Central memory CD8-positive, alpha-beta T cell (primary cell): ENCODE measurements around the gene TNFRSF25.

Experiments used
- ATAC-seq: fragments of 150-1000 bp; cut with Tn5 transposase; replicated peaks from 2 replicates; pipeline ENCODE4 v1.10.0; 2022; ENCODE audit warnings: mild to moderate bottlenecking, moderate FRiP score, moderate number of reproducible peaks; ENCODE audit not compliant: poor library complexity, severe bottlenecking; ENCODE audit errors: extremely low read depth
- DNase-seq, 2 donors: peaks; one replicate each; pipeline ENCODE4 v3.0.0; 2021; ENCODE audit warnings: low spot score in 2 of 2
- H3K27ac Mint-ChIP-seq: one replicate; pipeline ENCODE4 v1.8.0; 2022; ENCODE audit warnings: low read depth, mild to moderate bottlenecking, moderate library complexity, mixed read lengths
- H3K27me3 Mint-ChIP-seq: one replicate; pipeline ENCODE4 v1.8.0; 2022; ENCODE audit warnings: mixed read lengths
- H3K36me3 Mint-ChIP-seq: one replicate; pipeline ENCODE4 v1.8.0; 2022; ENCODE audit warnings: mild to moderate bottlenecking, moderate library complexity, mixed read lengths; ENCODE audit not compliant: insufficient read depth
- H3K4me1 Mint-ChIP-seq: one replicate; pipeline ENCODE4 v1.8.0; 2022; ENCODE audit warnings: mixed read lengths
- H3K4me3 Mint-ChIP-seq: one replicate; pipeline ENCODE4 v1.8.0; 2022; ENCODE audit warnings: mild to moderate bottlenecking, moderate library complexity, mixed read lengths
- H3K9me3 Mint-ChIP-seq: one replicate; pipeline ENCODE4 v1.8.0; 2022; ENCODE audit warnings: mixed read lengths

Gene TNFRSF25

DNA sequence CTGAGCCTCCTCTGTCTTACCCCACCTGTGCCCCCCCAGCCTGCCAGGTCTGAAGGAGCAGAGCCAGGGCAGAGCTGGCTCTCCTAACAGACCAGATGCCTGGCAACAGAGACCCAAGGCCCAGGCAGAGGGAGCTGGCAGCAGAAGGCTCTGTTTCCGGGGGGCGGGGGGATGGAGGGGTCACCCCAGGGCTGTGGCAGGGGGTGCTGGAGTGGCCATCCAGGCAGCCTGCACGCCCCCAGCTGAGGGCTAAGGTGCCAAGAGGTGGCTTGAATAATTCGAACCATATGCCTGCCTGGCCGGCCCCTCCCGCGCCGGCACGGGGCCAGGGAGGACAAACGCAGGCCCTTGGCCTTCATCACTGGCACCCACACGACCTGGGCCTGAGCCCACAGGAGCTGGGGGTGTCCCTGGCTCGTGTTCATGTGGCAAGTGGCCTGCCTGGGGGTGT, 41.5 kb upstream of the TNFRSF25 start:
- H3K4me3 Mint-ChIP-seq: no peak overlapping the region
- no peaks in the 10 kb centered on the region for H3K4me1 Mint-ChIP-seq
- H3K27me3 Mint-ChIP-seq: peaks cover 19% of the 10 kb centered on the region
- DNase-seq: no peak
- H3K27ac Mint-ChIP-seq: no peak overlapping the region
- H3K36me3 Mint-ChIP-seq: no peaks in the 10 kb centered on the region
- no peaks in the 10 kb centered on the region for H3K9me3 Mint-ChIP-seq
- ATAC-seq: no peak

DNA sequence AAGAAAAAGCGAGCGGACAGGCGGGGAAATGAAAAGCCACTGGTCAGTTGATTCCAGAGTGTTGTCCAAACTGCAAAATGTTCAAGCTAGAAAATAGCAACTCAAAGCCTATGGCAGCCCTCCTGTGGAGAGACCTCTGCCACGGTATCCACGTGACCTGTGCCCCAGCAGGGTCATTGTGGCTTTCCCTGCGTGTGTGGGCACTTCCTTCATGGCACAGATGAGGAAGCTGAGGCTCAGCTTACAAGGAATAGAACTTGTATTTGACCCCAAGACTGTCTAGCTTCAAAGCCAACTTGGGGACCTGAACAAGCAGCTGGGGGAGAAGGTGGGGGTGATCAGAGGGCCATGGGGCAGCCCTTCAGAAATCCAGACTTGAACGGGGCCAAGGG, 41.1 kb upstream of the TNFRSF25 start:
- peaks cover 19% of the 10 kb centered on the region for H3K27me3 Mint-ChIP-seq

DNA sequence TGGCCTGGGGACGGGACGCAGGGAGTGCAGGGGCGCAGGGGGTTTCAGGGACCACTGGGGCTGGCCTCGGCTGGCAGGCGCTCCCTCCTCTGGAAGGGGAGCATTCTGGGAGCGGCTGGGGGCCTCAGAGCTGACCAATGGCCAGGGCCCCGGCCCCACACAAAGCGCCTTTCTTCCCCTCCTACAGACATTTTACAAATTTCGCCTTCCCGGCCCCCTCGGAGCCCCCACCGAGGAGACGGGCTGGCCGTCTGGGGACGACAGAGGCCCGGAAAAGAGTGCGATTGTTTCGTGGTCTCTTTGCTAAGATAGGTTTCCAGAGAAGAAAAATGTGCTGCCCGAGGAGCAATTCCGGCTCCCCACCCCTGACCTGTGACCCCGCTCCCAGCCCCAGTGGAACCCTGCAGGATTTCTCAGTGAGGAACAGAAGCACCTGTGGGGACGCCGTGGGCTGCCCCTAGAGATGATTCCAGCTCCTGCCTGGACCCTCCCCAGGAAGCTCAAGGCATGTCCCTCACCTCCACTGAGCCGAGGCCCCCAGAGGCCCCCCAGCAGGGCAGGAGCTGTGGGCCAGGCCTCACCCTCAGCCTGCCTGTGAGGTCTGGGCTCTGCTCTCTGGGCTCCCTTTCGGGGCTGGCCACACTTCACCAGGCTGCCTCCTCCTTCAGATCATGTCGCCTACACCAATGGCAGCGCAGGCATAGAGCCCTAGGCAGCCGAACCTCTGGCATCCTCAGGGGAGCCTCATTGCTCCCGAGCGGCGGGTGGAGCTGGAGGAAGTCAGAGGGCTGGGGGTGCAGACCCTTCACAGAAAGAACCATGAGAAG, 40.5 kb upstream of the TNFRSF25 start:
- no peaks in the 10 kb centered on the region for H3K9me3 Mint-ChIP-seq
- DNase-seq: no peak
- H3K36me3 Mint-ChIP-seq: no peaks in the 10 kb centered on the region
- peaks cover 23% of the 10 kb centered on the region for H3K27me3 Mint-ChIP-seq
- no peaks in the 10 kb centered on the region for H3K4me1 Mint-ChIP-seq
- no peak for ATAC-seq
- H3K4me3 Mint-ChIP-seq: no peak overlapping the region
- H3K27ac Mint-ChIP-seq: no peak overlapping the region

More for the DNA sequence above, 41.1 kb upstream of the TNFRSF25 start:
- Mint-ChIP-seq H3K9me3 (no peaks in the 10 kb centered on the region), H3K4me1 (no peaks in the 10 kb centered on the region), H3K27ac (no peak overlapping the region), H3K36me3 (no peaks in the 10 kb centered on the region), H3K4me3 (no peak overlapping the region)
- no peak for ATAC-seq
- no peak for DNase-seq

DNA sequence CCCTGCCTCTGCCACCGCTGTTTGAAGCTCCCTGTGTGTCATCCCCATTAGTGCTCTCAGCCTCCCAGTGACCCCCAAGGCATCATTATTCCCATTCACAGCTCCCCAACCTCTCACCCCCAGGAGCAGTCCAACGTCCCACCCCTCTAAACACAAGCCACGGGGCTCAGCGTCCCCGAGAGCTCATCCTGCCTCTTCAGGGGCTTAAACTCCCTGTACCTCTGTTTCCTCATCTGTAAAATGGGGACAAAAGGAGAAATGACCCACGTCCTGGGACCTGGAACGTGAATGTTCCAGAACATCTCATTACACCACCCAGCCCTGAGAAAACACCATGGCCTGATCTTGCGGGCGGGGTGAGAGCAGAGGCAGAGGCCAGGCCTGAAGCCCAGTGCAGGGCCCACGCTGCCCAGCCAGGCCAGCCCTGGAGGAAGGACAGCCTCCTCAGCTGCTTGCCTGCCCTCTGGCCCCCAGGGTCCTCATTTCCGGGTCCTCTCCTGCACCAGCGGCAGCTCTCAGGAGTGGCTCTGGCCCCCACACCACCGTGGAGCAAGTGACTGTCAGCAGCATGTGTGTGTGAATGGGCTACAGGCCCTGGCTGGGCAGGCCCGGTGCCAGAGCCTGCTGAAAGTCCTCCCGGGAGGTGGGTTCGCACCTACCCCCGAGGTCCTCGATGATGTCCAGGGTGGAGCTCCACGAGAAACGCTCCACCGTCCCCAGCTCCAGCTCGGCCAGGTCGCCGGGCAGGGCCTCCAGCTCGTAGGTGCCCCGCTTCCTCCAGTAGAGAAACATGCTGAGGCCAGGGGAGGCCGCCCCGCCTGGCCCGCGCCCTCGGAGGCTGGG, 39.6 kb upstream of the TNFRSF25 start:
- Mint-ChIP-seq H3K9me3 (no peaks in the 10 kb centered on the region), H3K27ac (no peak overlapping the region), H3K4me3 (no peak overlapping the region), H3K36me3 (no peaks in the 10 kb centered on the region), H3K27me3 (peaks cover 31% of the 10 kb centered on the region), H3K4me1 (no peaks in the 10 kb centered on the region)
- DNase-seq (no peak), ATAC-seq (no peak)

DNA sequence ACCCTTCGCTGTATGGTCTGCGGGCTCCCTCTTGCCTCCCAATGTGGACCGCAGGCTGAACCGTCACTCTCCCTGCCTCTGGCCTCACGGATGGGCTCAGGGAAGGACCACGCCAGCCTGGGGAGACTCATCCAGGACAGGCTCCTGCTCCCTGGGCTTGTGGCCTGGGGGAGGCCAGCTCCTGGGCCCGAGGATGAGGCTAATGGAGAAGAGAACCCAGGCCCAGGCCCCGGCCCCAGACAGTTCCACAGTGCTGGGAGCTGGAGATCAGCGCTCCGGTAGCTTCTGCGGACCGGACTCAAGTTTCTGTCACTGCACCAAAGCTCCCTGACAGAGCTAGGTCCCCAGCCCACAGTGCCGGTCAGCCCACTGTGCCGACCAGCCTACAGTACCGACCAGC, 38.9 kb upstream of the TNFRSF25 start:
- Mint-ChIP-seq H3K9me3 (no peaks in the 10 kb centered on the region), H3K4me3 (no peak overlapping the region), H3K27me3 (peaks cover 37% of the 10 kb centered on the region), H3K4me1 (no peaks in the 10 kb centered on the region), H3K36me3 (no peaks in the 10 kb centered on the region), H3K27ac (no peak overlapping the region)
- DNase-seq (no peak), ATAC-seq (no peak)

DNA sequence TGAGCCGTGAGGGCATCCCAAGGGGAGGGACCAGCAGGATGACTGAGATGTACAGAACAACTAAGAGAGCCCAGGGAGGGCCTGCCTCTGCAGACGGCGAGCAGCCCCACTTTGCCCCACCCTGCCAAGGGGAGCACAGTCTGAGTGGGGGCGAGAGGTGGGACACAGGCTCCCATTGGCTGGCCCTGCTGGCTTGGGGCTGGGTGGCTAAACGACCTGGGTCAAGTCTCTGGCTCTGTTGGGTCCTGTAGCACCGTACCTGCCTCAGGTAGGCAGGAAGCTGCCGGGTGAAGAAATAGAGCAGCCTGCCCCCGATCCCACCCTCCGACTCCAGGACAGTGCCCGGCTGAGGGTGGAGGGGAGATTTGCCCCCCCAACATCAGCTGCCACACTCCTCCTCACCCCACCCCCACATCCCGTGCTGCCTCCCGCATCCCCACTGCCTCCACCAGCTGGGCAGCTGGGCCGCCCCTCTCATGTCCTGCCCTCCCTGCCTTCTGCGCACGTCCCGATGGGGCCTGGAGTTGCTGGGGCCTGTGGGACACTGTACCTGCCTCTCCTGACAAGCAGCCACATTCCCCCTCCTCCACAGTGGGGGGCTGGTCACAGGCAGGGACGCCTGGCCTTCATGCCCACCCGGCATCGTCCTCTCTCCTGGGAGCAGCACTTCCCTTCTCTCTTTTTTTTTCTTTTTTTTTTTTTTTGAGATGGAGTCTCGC, 38.1 kb upstream of the TNFRSF25 start:
- ATAC-seq (no peak), DNase-seq (no peak)
- Mint-ChIP-seq H3K4me3 (no peak overlapping the region), H3K4me1 (no peaks in the 10 kb centered on the region), H3K27ac (no peak overlapping the region), H3K36me3 (no peaks in the 10 kb centered on the region), H3K9me3 (no peaks in the 10 kb centered on the region), H3K27me3 (peaks cover 37% of the 10 kb centered on the region)

DNA sequence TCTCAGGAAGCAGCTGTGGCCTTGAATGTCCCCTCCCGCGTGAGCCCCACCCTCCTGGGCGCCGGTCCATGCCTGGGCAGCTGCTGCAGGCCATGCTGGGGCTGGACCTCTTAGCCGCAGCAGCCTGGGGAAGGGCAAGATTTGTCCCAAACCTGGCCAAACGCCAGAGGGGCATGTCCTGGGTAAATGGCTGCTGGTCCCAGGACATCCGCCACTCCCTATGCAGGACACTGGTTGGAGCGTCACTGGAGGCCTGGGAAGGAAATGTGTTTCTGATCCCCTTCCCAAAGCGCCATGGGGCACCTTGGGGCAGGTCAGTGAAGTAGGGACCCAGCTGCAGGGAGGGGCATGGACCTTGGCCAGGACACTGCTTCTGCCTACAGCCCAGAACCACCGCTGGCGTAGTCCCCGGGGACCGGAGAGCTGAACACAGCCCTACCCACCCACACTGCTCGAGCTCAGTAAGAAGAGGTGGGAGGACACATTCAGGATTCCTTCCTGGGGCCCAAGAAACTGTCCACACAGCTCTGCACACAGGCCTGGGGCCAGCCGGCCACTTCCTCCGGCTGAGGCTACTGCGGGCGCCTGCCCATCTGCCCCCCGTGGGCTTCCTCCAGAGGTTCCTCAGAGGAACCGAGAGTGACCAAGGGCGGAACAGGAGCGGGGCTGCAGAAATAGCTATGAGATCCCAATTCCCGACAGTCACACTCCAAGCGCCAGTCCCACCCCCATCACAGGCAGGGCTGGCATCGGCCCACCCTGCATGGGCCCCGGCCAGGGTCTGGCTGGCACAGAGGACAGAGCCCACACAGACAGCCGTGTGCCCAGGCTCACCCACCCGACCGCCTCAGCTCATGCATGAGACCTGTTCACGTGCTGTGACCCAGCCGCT, 36.3 kb upstream of the TNFRSF25 start:
- ATAC-seq (no peak), DNase-seq (no peak)
- H3K4me3 Mint-ChIP-seq: no peak overlapping the region
- peaks cover 45% of the 10 kb centered on the region for H3K27me3 Mint-ChIP-seq
- H3K9me3 Mint-ChIP-seq: no peaks in the 10 kb centered on the region
- peaks cover 6% of the 10 kb centered on the region for H3K4me1 Mint-ChIP-seq
- H3K36me3 Mint-ChIP-seq: no peaks in the 10 kb centered on the region
- H3K27ac Mint-ChIP-seq: no peak overlapping the region

DNA sequence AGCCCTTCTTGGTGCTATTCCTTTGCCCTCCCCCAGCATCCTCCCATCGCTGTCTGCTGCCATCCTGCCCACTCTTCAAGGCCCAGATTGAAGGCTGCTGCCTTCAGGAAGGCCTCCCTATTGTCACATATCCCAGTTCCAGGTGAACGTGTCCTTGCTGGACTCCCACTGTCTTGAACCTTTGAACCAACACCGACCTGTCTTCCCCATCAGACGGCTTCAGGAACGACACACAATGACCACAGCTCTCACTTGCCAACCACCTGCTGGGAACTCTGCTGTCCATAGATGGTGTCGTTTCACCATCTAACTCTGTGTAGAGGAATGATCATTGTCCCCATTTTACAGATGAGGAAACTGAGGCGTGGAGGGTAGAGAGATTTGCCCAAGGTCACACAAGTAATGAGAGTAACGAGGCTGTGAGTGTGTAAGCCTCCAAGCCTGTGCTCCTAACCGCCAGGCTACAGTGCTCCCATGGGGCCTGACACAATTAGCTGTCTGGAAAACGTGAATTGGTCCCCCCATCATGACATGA, 35.4 kb upstream of the TNFRSF25 start:
- H3K27ac Mint-ChIP-seq: no peak overlapping the region
- H3K4me3 Mint-ChIP-seq: no peak overlapping the region
- H3K9me3 Mint-ChIP-seq: no peaks in the 10 kb centered on the region
- no peaks in the 10 kb centered on the region for H3K36me3 Mint-ChIP-seq
- peaks cover 6% of the 10 kb centered on the region for H3K4me1 Mint-ChIP-seq
- peaks cover 36% of the 10 kb centered on the region for H3K27me3 Mint-ChIP-seq
- DNase-seq (no peak), ATAC-seq (no peak)

DNA sequence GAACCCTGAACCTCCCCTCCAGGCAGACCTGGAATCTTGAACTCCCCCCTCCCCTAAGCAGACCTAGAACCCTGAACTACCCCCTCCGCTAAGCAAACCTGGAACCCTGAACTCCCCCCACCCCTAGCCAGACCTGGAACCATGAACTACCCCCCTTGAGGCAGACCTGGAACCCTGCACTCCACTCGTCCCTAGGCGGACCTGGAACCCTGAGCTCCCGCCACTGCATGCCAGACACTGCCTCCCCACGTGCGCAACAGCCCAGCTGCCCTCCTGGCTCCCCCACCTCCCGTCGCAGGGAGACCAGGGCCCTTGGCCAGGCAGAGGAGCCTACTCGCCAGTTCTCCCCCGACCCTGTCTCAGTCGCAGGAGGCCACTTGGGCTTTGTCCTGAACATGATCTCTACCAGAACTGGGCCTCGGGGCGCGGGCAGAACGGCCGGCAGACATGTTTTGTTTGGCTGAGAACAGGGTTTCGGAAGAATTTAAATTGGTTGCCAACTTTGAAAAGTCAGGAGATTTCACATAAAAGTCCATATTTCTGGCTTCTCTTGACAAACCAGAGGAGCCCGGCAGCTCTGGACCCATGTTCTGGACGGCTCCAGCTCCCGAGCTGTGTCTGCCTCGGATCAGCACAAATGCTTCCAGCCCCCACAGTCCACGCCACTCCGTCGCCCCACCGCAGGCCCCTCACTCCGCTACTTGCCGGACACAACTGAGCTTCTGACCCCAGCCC, 34.7 kb upstream of the TNFRSF25 start:
- peaks cover 10% of the 10 kb centered on the region for H3K4me1 Mint-ChIP-seq
- no peak overlapping the region for H3K27ac Mint-ChIP-seq
- ATAC-seq: no peak
- no peak overlapping the region for H3K4me3 Mint-ChIP-seq
- no peaks in the 10 kb centered on the region for H3K9me3 Mint-ChIP-seq
- no peaks in the 10 kb centered on the region for H3K36me3 Mint-ChIP-seq
- DNase-seq: no peak
- peaks cover 35% of the 10 kb centered on the region for H3K27me3 Mint-ChIP-seq

DNA sequence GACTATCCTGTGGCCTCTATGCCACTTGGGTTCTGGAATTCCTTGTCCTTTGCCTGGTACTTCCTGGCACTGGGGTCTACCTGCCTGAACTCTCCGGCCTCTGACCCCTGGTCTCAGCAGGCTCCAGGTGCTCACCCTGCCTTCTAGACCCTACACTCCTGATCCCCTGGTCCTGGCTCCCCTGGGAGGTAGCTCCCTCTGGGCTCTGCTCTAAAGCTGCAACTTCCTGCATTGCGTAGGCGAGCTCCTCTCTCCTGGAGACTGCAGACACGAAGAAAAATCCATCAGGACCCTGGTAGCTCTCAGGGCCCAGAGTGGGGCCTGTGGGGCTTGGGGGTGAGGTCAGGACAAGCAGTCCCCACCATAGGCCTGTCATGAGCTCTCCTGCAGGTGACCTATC, 33.3 kb upstream of the TNFRSF25 start:
- Mint-ChIP-seq H3K27me3 (peaks cover 26% of the 10 kb centered on the region), H3K9me3 (no peaks in the 10 kb centered on the region), H3K4me1 (peaks cover 11% of the 10 kb centered on the region), H3K36me3 (no peaks in the 10 kb centered on the region), H3K4me3 (no peak overlapping the region), H3K27ac (no peak overlapping the region)
- DNase-seq (no peak), ATAC-seq (no peak)

DNA sequence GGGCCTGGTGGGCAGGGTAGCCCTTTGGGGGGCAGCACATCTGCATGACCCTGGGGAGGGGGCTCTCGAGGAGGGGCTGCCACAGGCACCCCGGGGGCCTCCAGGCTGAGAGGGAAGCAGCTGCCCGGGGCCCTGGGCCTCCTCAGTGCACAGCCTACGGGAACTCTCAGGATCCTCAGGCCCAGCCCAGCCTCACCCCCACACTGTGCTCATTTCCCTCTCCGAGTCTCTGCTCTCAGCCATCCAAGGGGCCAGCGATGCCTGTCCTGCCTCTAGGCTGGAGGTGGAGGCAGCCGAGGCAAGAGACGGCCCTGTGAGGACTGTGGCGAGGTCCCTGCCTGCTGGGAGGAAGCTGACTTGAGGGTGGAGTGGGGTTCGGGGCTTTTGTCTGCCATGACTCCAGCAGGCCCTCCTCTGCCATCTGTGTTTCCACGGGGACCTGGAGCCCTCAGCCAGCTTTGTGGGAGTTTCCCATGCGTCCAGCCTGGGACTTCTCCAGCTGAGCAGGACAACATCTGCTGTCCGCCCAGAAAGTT, 32.7 kb upstream of the TNFRSF25 start:
- Mint-ChIP-seq H3K27ac (no peak overlapping the region), H3K4me3 (no peak overlapping the region), H3K27me3 (peaks cover 26% of the 10 kb centered on the region), H3K9me3 (no peaks in the 10 kb centered on the region), H3K36me3 (no peaks in the 10 kb centered on the region), H3K4me1 (peaks cover 11% of the 10 kb centered on the region)
- ATAC-seq (no peak), DNase-seq (no peak)
